Epithelial cell of esophagus (primary cell): Measurements from ENCODE around the gene LRTM2.

Experiments
- DNase-seq: peaks from one replicate; pipeline ENCODE4 v3.0.0; 2010; ENCODE audit warnings: low read depth
- H3K4me3 ChIP-seq: 2 replicates; pipeline ENCODE4 v1.5.1; 2011; ENCODE audit warnings: mild to moderate bottlenecking, low read length, control low read depth
- TF ChIP-seq, protein P1 (sequence below): IDR thresholded peaks from 2 replicates; pipeline ENCODE4 v1.5.1; 2011; ENCODE audit warnings: low read depth, mild to moderate bottlenecking, low read length, control low read depth, inconsistent platforms; ENCODE audit not compliant: insufficient read depth; ENCODE audit errors: missing control alignments

The LRTM2 gene

DNA sequence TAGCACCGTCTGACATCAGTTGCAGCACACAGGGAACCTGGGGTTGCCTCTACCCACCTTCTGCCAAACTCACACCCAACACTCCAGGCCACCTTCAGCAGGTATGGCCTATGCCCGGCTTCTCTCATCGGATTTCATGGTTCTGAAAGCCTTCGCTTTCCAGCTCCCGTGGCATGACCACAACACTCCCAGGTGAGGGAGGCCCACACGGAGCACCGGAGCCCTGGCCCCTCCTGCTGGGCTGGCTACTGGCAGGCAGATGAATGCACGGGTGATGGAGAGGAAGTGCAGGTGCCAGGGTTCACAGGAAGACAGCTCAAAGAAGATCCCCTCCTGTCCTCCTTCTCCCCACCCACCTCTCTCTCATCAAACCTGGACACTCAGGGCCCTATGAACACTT lies 60.9 kb downstream of the LRTM2 start:
- DNase-seq: no peak
- TF ChIP-seq, protein P1, sequence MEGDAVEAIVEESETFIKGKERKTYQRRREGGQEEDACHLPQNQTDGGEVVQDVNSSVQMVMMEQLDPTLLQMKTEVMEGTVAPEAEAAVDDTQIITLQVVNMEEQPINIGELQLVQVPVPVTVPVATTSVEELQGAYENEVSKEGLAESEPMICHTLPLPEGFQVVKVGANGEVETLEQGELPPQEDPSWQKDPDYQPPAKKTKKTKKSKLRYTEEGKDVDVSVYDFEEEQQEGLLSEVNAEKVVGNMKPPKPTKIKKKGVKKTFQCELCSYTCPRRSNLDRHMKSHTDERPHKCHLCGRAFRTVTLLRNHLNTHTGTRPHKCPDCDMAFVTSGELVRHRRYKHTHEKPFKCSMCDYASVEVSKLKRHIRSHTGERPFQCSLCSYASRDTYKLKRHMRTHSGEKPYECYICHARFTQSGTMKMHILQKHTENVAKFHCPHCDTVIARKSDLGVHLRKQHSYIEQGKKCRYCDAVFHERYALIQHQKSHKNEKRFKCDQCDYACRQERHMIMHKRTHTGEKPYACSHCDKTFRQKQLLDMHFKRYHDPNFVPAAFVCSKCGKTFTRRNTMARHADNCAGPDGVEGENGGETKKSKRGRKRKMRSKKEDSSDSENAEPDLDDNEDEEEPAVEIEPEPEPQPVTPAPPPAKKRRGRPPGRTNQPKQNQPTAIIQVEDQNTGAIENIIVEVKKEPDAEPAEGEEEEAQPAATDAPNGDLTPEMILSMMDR: no peak
- no peak overlapping the region for H3K4me3 ChIP-seq

DNA sequence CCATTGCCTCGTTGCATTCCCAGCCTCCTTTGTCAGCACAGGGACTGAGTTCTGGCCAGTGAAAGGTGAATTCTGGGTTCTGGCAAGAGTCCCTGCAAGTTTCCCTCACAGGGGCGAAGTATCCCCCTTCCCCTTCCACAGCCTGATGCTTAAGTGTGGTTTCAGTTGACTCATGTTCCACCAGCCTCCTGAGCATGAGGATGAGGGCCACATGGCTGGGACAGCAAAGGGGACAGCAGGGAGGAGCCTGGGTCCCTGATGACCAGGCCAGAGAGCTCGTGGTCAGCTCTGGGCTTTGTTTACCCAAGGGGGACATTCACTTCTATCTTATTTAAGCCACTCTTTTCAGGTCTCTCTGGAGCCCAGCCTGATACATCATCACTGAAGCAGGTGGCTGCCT lies 61.6 kb downstream of the LRTM2 start:
- TF ChIP-seq, protein P1: no peak
- H3K4me3 ChIP-seq: no peak overlapping the region
- DNase-seq: no peak

DNA sequence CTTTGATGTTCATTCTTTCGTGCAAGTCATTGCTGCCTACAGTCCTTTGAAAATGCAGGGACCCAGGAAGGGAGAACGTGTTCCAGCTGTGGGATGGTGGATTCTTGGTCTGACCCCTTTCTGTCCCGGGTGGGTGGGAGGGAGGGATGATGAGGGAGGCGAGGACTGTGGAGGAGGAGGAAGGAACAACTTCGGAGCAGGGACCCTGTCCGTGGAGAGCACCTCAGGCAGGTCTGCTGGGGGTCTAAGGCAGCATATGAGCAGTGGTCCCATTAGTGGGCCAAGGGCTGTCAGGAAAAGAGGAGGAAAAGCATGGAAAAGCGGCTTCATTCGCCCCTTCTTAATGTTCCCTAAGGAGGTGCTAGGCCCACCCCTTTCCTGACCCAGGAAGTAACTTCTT lies 62.0 kb downstream of the LRTM2 start:
- no peak overlapping the region for H3K4me3 ChIP-seq
- no peak for DNase-seq
- TF ChIP-seq, protein P1: no peak

DNA sequence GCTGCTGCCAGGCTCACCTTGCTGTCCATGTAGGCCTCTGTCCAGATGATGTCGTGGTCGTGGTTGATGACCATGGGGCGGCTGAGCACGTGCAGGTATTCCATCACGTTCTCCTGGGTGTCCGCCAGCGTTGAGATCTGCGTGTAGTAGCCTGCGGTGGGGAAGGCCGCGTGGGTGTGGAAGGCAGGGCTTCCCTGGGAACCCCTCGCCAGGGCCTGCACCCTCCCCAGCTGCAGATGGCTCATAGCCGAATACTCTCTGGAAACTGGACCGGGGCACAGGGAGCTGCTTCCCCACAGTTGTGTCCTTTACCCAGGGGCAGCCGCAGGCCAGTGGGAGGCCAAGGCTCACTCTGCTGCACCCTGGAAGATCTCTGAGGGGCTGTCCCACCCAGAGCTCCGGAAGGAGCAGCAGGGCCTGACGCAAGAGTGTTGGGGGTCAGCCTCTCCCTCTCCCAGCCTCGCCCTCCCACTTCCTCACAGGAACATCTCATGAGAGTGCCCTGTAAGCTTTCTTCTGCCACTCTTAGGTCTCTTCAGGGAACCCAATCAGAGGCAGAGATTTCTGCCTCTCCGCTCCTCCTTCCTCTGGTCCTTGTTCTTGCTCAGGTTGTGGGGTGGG lies 62.6 kb downstream of the LRTM2 start:
- H3K4me3 ChIP-seq: no peak overlapping the region
- no peak for DNase-seq
- TF ChIP-seq, protein P1: no peak

DNA sequence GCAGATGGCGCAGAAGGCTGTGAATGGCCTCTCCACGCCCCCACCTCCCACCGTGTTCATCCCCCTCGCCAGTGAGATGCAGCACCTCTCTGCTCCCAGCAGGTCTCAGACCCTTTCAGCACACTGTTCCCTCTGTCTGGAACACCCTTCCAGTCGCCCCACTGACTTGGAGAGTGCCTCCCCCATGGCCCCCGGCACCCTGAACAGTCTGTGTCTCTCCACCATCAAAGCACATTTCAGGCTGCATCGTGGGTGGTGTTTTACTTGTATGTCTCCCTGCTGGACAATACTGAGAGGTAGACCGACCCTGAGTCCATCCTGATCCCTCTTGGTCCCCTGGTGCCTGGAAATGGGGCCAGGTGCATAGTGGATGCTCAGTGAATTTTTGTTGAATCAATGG lies 63.1 kb downstream of the LRTM2 start:
- DNase-seq: no peak
- TF ChIP-seq, protein P1: no peak
- no peak overlapping the region for H3K4me3 ChIP-seq

DNA sequence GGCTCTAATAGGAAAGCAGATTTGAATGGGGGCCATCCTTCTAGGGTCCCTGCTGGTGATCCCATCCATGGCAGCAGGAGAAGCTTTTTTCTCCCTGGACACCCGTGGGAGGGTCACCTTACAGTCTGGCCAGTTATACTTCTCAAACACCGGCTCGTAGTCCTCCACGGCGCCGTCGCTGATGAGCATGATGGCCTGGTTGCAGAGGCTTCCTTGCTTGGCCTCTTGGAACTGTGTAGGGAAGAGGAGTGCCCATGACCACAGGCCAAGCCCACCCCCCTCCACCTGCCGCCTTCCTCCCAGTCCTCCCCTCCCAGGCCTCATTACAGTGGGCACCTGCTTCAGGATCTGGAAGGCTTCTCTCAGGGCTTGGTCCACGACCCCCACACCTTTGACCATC lies 64.3 kb downstream of the LRTM2 start:
- no peak for DNase-seq

More for the DNA sequence above, 64.3 kb downstream of the LRTM2 start:
- TF ChIP-seq, protein P1: no peak
- no peak overlapping the region for H3K4me3 ChIP-seq
